NCI-H2171 treated with DMSO at 0.1 percent for 48 hours (cell line): ENCODE data around the gene DHODH.
"Not testable (repeated sequence)": the region's sequence is repeated elsewhere in the genome, so short reads cannot be mapped to it uniquely, and the experiment has no call there.

Experiments
- DNase-seq: peaks from one replicate; lab custom pipeline; 2025; lab: John Stamatoyannopoulos, UW

The DHODH gene

DNA sequence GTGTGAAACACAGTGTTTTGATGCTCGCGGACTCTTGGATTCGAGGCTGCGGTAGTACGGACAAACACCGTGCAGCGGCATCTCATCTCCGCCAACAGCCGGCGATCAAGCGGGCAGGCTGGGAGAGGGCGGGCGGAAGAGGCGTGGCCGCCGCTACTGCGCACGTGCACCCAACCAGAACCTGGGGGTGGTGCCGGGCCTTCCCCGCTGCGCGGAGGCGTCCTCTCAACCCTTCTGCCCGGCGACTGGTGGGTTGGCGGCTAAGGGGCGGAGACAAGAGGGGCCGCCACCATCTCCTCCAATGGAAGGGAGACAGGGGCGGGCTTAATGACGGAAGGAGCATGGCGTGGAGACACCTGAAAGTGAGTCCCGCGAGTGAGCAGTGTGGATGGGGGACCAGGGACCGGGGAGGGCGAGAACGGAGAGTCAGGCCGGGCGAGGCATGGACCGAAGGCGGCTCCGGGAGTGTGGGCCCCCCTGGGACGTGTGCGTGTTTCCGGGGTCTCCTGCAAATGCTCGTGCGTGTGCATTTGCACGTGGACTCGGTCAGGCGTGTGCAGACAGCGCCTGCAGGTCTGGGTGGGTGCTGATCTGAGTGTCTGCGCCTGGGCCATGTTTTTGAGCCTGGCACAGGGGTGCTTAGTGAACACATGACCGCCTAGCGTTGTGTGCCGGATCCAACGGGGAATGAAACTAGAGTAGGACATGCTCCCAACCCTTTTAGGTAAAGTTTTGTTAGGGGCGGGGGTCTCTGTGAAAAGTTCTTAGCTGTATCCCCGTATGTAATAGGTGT, at the start of gene DHODH:
Gene DHODH, plus strand, starts transcription at position 321 of the 793 bp plus-strand sequence. Its CDS starts 21 bp downstream, at position 342.
- peak; percentile 98 for DNase-seq

DNA sequence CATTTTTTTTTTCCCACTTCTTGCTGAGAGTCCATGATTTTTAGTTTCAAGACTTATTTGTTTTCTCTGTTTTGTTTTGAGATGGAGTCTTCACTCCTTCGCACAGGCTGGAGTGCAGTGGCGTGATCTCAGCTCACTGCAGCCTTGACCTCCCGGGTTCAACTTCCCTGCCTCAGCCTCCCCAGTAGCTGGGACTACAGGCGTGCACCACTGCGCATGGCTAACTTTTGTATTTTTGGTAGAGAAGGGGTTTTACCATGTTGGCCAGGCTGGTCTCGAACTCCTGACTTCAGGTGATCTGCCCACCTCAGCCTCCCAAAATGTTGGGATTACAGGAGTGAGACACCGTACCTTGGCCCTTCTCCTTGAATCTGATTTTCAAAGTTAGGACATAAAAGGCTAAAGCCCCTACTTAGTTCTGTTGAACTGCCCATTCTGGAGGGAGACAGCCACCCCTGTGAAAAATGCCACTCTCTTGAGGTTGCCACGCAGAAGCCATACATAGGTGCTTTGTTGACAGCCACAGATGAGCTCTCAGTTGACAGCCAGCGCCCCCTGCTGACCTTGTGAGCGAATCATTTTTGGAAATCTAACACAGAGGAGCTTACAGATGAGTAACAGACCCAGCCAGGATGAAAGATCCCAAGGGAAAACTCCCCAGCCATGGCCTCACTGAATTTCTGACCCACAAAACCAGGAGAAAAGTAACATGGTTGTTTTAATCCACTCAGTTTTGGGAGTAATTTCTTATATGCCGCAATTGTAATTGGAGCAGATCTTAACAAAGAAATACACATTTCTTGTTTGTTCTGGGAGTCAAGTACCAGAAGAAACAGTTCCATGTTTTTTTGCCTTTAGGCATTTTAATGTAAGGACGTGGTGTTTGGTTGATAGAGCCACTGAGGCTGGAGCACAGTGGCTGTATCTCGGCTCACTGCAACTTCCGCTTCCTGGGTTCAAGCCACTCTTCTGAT, 47.2 kb upstream of the DHODH start:
- peak; percentile 77 for DNase-seq

- DNase-seq: no peak
Observed at GRCh38 chr16:71963125-71963875, 45.2 kb upstream of the DHODH start.

DNA sequence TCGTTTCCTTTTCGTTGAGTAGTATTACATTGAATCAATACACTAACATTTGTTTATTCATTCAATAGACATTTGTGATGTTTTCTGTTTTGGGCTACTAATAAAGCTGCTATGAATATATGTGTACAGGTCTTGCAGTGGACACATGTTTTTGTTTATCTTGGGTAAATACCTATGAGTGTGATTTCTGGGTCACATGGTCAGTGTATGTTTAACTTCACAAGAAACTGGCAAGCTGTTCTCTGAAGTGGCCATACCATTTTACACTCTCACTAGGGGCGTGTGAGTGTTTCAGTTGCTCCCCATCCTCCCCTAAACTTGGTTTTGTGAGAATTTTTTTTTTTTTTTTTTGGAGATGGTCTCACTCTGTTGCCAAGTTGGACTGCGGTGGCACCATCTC, 43.3 kb upstream of the DHODH start:
- no peak for DNase-seq

DNA sequence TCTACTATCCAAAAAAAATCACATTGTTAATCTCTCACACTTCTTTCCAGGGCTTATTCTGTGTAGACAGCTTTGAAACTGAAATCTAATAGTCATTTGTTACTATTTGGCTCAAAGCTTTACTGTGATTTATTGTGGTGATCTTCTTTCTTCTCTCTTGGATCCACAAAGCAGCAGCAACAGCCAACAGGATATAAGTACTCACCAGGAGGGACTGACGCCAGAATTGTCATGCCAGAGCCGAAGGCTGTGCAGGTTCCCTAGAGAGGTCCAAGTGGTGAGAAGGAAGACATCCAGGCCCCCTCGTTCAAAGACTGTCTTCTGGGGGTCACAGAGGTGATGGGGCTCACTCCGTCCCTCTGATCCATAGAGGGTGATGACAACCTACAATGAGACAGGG, 41.6 kb upstream of the DHODH start:
- no peak for DNase-seq

GRCh38 chr16:71969353-71969752, 39.2 kb upstream of the DHODH start:
- DNase-seq: no peak

- no peak for DNase-seq
Observed at GRCh38 chr16:71971571-71971970, 37.0 kb upstream of the DHODH start.

DNA sequence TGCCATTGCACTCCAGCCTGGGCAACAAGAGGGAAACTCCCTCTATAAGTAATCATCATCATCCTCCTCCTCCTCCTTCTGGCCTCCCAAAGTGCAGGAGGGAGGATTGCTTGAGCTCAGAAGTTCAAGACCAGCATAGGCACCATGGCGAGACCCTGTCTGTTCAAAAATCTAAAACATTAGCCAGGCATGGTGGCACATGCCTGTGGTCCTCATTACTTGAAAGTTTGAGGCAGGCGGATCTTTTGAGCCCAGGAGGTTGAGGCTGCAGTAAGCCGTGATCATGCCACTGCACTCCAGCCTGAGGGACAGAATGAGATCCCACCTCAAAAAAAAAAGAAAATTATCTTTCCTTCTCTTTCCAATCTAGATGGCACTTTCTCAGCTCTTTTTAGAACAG, 36.2 kb upstream of the DHODH start:
- DNase-seq: no peak

- DNase-seq: no peak
Observed at GRCh38 chr16:71973001-71973400, 35.5 kb upstream of the DHODH start.

- DNase-seq: no peak
Observed at GRCh38 chr16:71974068-71974818, 34.3 kb upstream of the DHODH start.

DNA sequence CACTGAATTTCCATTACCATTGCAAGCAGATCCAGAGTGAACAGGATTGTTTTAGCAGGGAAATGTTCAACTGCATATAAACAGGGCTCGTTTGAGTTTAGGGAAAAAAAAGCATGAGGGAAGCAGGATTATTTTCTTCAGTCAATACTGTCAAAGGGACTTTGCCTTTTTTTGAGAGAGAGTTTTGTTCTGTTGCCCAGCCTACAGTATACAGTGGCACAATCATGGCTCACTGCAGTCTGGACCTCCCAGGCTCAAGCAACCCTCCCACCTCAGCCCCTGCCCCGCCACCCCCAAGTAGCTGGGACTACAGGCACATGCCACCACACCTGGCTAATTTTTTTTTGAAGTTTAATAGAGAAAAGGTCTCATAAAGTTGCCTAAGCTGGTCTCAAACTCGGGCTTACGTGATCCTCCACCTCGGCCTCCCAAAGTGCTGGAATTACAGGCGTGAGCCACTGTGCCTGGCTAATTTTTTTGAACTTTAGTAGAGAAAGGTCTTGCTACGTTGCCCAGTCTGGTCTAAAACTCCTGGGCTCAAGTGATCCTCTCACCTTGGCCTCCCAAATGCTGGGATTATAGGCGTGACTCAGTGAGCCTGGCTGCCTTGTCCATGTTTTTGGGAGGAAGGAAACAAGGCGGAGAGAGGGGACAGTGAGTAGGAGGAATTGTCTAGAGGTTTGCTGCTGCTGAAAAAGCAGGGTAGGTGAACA, 23.1 kb upstream of the DHODH start:
- no peak for DNase-seq

DNA sequence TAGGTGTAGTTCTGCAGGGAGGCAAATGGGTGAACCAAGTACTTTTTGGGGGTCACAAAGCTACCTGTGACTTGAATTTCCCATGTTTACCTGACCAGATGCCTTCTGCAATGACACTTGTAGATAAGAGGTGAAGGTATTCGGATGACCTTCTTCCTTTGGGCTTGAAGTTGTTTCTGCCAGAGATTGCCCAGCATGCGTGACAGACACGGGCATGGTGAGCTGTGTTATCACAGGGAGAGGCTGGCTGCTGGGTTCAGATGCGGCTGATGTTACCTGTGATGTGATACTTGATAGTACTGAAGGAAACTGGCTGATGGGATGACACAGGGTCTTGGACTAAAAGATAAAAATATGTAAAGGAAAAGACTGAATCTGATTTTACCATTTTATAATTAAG, 22.4 kb upstream of the DHODH start:
- no peak for DNase-seq

DNA sequence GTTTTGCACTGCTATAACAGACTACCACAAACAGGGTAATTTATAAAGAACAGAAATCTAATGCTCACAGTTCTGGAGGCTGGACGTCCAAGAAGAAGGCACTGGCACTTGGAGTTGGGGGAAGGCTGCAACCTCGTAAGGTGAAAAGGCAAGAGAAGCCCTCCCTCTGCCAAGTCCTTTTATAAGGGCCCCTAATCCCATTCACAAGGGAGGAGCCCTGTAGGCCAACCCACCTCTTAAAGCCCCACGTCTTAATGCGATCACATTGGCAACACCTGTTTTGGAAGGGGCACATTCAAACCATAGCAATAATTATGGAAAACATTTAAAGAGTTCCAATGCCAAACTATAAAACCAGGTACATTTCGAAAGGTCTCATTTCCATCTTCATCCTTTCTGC, 13.5 kb upstream of the DHODH start:
- DNase-seq: no peak

GRCh38 chr16:71997578-71997977, 11.0 kb upstream of the DHODH start:
- DNase-seq: not testable (repeated sequence)

- no peak for DNase-seq
Observed at GRCh38 chr16:72001180-72001874, 7.2 kb upstream of the DHODH start.

- no peak for DNase-seq
Observed at GRCh38 chr16:72002619-72003018, 5.9 kb upstream of the DHODH start.

- DNase-seq: not testable (repeated sequence)
Observed at GRCh38 chr16:72008065-72008423, 500 bp upstream of the DHODH start.

- no peak for DNase-seq
Observed at GRCh38 chr16:72009779-72010178, 1.2 kb downstream of the DHODH start.

GRCh38 chr16:72012607-72013006, 4.1 kb downstream of the DHODH start:
- no peak for DNase-seq

GRCh38 chr16:72013389-72013788, 4.8 kb downstream of the DHODH start:
- no peak for DNase-seq
